Activated T-cell treated with anti-CD3 and anti-CD28 coated beads for 1 hour (primary cell): ENCODE measurements around the gene PDCD1LG2.

Experiments used
- DNase-seq: peaks from one replicate; pipeline ENCODE4 v3.0.0-alpha.2; 2020; ENCODE audit warnings: low read depth

Gene PDCD1LG2

GRCh38 chr9:5611321-5612184 lies 101.2 kb downstream of the PDCD1LG2 start:
- DNase-seq, result no peak

- no peak for DNase-seq
Observed at GRCh38 chr9:5612185-5612530, 101.8 kb downstream of the PDCD1LG2 start.

GRCh38 chr9:5614192-5614591 lies 103.9 kb downstream of the PDCD1LG2 start:
- DNase-seq, result no peak

GRCh38 chr9:5614985-5615384 lies 104.7 kb downstream of the PDCD1LG2 start:
- DNase-seq, result no peak

DNA sequence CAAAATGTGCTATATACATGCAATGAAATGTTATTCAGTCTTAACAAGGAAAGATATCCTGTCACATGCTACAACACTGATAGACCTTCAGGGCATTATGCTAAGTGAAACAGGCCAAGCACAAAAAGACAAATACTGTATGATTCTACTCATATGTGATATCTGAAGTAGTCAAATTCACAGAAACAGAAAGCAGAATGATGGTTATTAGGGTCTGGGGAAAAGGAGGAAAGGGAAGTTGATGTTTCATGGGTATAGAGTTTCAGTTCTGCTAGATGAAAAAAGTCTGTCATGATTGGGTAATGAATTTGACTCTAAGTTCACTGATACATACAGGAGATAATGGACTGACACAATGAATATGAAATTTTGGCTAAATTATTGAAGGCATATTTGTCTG lies 107.4 kb downstream of the PDCD1LG2 start:
- DNase-seq, result no peak

- no peak for DNase-seq
Observed at GRCh38 chr9:5620494-5620893, 110.2 kb downstream of the PDCD1LG2 start.
